Endometrial microvascular endothelial cells (primary cell): Measurements from ENCODE around the gene MCRS1. TPM values are rescaled to one million over a fixed set of nuclear protein-coding genes. Genes with fewer than 3 reads are reported as not detected.
"Not testable (repeated sequence)": the region's sequence is repeated elsewhere in the genome, so short reads cannot be mapped to it uniquely, and the experiment has no call there.

Experiments
- in situ Hi-C: cut with HindIII; loops from 2 replicates; pipeline ENCODE4 v1.10.0; 2017; ENCODE audit warnings: low sequenced_read_pairs, low pct_unique_long_range_greater_than_20kb; ENCODE audit errors: inconsistent ontology term
- total RNA-seq: library from RNA; depleted of rRNA; stranded (reverse); fragments of >200 nt; gene quantifications from one replicate; pipeline ENCODE4 v1.2.3, GENCODE V29; 2015; ENCODE audit errors: inconsistent ontology term

MCRS1 gene
- total RNA-seq, result 105 TPM

GRCh38 chr12:49567611-49568441, at the start of gene MCRS1:
TSS of gene MCRS1 (minus strand) at chr12:49568142. CDS start at chr12:49566731, 1,411 bp downstream.
- in situ Hi-C loops, result no loop called here

GRCh38 chr12:49616533-49617219, 48.7 kb upstream of the MCRS1 start:
- in situ Hi-C loops, result no loop called here

- in situ Hi-C loops, result no loop called here
These were observed 47.8 kb upstream of the MCRS1 start for GRCh38 chr12:49615725-49616124.

GRCh38 chr12:49612210-49612609, 44.3 kb upstream of the MCRS1 start:
- in situ Hi-C loops, result no loop called here

- in situ Hi-C loops, result not testable (repeated sequence)
These were observed 42.8 kb upstream of the MCRS1 start for GRCh38 chr12:49610785-49611184.

GRCh38 chr12:49609875-49610154, 41.9 kb upstream of the MCRS1 start:
- in situ Hi-C loops, result no loop called here

GRCh38 chr12:49609059-49609874, 41.3 kb upstream of the MCRS1 start:
- in situ Hi-C loops, result no loop called here

- in situ Hi-C loops, result not testable (repeated sequence)
These were observed 37.6 kb upstream of the MCRS1 start, which contains the start of gene FAM186B for GRCh38 chr12:49605539-49605938. TSS of gene FAM186B (minus strand) at chr12:49605639. CDS start at chr12:49605477, 162 bp downstream.

- in situ Hi-C loops, result no loop called here
These were observed 36.9 kb upstream of the MCRS1 start for GRCh38 chr12:49604856-49605255.

- in situ Hi-C loops, result no loop called here
These were observed 35.8 kb upstream of the MCRS1 start for GRCh38 chr12:49603721-49604120.

GRCh38 chr12:49599961-49600360, 32.0 kb upstream of the MCRS1 start:
- in situ Hi-C loops, result no loop called here

- in situ Hi-C loops, result no loop called here
These were observed 30.6 kb upstream of the MCRS1 start for GRCh38 chr12:49598527-49598926.

- in situ Hi-C loops, result no loop called here
These were observed 21.0 kb upstream of the MCRS1 start for GRCh38 chr12:49588721-49589516.

GRCh38 chr12:49588281-49588680, 20.3 kb upstream of the MCRS1 start:
- in situ Hi-C loops, result no loop called here

GRCh38 chr12:49587174-49587908, 19.4 kb upstream of the MCRS1 start:
- in situ Hi-C loops, result no loop called here

- in situ Hi-C loops, result no loop called here
These were observed 17.8 kb upstream of the MCRS1 start for GRCh38 chr12:49585477-49586459.

- in situ Hi-C loops, result no loop called here
These were observed 16.6 kb upstream of the MCRS1 start for GRCh38 chr12:49584591-49584990.
